NT2/D1 (cell line): ENCODE measurements around the gene GNB5.

Experiments used
- SUZ12 ChIP-seq: IDR thresholded peaks from 2 replicates; pipeline ENCODE4 v1.6.1; 2011; ENCODE audit not compliant: insufficient read length, insufficient read depth; ENCODE audit errors: extremely low read depth
- YY1 ChIP-seq: IDR thresholded peaks from 2 replicates; pipeline ENCODE4 v1.6.1; 2011; ENCODE audit not compliant: insufficient read length, insufficient read depth
- ZNF274 ChIP-seq: IDR thresholded peaks from 2 replicates; pipeline ENCODE4 v1.6.1; 2011; ENCODE audit warnings: mild to moderate bottlenecking, low read depth, low read length

GRCh38 chr15:52232327-52232726, 41.1 kb upstream of the GNB5 start:
- TF ChIP-seq YY1, result no peak
- TF ChIP-seq ZNF274, result no peak
- no peak for TF ChIP-seq SUZ12
